ENCODE results near the gene NAXE.
"Not testable (repeated sequence)": the region's sequence is repeated elsewhere in the genome, so short reads cannot be mapped to it uniquely, and the experiment has no call there.

NAXE gene

DNA sequence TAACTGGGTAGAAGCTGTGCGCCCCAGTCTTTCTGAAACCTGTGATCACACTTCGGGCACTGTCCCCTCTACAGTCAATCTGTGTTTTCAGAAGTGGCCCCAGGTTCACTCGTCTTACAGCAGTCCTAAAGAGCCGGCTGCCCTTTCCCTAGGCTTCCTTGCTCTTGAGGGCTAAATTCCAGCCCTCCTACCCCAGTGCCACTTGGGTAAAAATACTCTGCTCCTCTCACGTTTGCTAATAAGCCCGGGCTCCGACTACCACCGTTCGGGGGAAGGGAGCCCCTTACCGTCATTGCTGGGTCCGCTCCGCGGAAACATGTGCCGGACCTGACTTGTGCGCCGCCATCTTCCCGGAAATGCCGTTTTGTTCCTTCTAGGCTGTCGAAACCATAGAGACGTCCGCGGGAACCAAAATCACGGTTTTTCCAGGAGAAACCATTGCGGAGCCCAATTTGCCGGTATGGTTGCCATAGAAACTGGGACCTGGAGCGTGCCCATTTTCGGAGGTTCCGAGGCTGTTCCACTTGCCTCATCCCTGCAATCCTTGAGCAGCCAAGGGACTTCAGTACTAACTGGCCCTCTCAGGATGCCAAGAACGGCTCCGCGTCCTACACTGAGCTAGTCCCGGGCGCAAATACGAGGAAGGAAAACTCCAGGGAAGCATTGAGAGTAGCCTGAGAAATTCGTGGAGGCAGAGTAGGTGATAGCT, 9.7 kb downstream of the NAXE start, which contains the start of gene GPATCH4:
Gene GPATCH4, minus strand, starts transcription at position 358 of the 709 bp plus-strand sequence.
- TF ChIP-seq ZFX (IDR thresholded peaks at IDR 0.05; ENCODE audit: borderline replicate concordance) (no peak), CTCF (IDR thresholded peaks at IDR 0.05) (no peak)
- H3K27ac ChIP-seq, result peak within 1 kb of the TSS; percentile 86

- H3K27ac ChIP-seq, result peak overlapping the region; percentile 86
- TF ChIP-seq CTCF (IDR thresholded peaks at IDR 0.05), result no peak
- no peak for TF ChIP-seq ZFX (IDR thresholded peaks at IDR 0.05; ENCODE audit: borderline replicate concordance)
Measured at GRCh38 chr1:156601892-156602291, 10.3 kb downstream of the NAXE start.

GRCh38 chr1:156602557-156602993, 11.0 kb downstream of the NAXE start:
- peak; percentile 79 for TF ChIP-seq CTCF (IDR thresholded peaks at IDR 0.05)
- TF ChIP-seq ZFX (IDR thresholded peaks at IDR 0.05; ENCODE audit: borderline replicate concordance), result no peak
- no peak overlapping the region; the same call in 1 of the 2 replicates for H3K27ac ChIP-seq

DNA sequence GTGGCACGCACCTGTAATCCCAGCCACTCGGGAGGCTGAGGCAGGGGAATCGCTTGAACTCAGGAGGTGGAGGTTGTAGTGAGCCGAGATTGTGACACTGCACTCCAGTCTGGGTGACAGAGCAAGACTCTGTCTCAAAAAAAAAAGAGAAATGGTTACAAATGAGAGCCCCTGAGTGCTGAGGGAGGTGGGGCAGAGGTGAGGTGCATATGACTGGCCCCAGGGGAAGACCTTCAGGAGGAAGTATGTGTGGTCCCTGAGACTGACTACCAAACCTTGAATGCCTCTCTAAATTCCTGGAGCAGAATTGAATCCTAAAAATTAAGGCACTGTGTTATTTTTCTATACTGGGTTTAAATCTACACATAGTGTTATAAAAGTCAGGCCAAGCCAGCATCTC, 15.8 kb downstream of the NAXE start:
- H3K27ac ChIP-seq, result not testable (repeated sequence)

GRCh38 chr1:156608036-156608674, 16.6 kb downstream of the NAXE start:
- TF ChIP-seq CTCF (IDR thresholded peaks at IDR 0.05), result peak; percentile 99
- TF ChIP-seq ZFX (IDR thresholded peaks at IDR 0.05; ENCODE audit: borderline replicate concordance), result no peak
- H3K27ac ChIP-seq, result peak overlapping the region; percentile 7; the same call in 1 of the 2 replicates

- TF ChIP-seq CTCF (IDR thresholded peaks at IDR 0.05), result peak; percentile 76
- no peak for TF ChIP-seq ZFX (IDR thresholded peaks at IDR 0.05; ENCODE audit: borderline replicate concordance)
Measured at GRCh38 chr1:156608981-156609380, 17.4 kb downstream of the NAXE start.

GRCh38 chr1:156610072-156610471, 18.5 kb downstream of the NAXE start:
- H3K27ac ChIP-seq, result not testable (repeated sequence)

More at GRCh38 chr1:156608981-156609380, 17.4 kb downstream of the NAXE start:
- 0 out of 2 replicates have a peak overlapping the region, but pooled peaks have one; percentile 7 for H3K27ac ChIP-seq

DNA sequence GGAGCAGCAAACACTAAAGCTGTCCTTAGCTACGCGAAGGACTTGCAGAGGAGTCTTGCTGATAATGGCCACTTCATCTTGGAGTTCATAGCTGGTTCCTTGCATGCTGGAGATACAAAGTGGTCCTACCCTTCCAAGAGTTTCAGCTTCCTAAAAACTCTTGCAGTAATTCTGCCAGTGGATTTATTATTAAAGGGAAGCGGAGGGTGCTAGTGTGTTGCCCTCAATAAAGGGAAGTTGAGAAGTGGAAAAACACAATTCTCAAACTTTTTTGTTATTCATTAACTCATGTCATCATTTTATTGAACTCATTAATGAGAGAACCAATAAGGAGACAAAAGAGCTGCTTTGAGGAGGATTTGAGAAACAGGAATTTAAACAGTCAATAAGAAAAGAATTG, 21.1 kb downstream of the NAXE start:
- H3K27ac ChIP-seq, result peak overlapping the region; percentile 81
- TF ChIP-seq ZFX (IDR thresholded peaks at IDR 0.05; ENCODE audit: borderline replicate concordance) (no peak), CTCF (IDR thresholded peaks at IDR 0.05) (no peak)

Measured in 22Rv1 (cell line).